OCI-LY7 (cell line): ENCODE results near the gene BSDC1.

Source experiments
- CTCF ChIP-seq: fragments of 200-600 bp; sonication (generic); conservative IDR thresholded peaks from 2 replicates; pipeline ENCODE4 v1.5.1; 2014; ENCODE audit warnings: mild to moderate bottlenecking, antibody characterized with exemption, low read length, moderate library complexity, mixed read lengths
- EZH2phosphoT487 ChIP-seq: fragments of 200-600 bp; sonication (generic); IDR thresholded peaks from 2 replicates; pipeline ENCODE4 v1.6.1; 2018; ENCODE audit warnings: low read depth, borderline replicate concordance, mild to moderate bottlenecking, mixed run types, antibody characterized with exemption, low read length, moderate library complexity, mixed read lengths

GRCh38 chr1:32332290-32333079 is 61.8 kb downstream of the BSDC1 start:
- TF ChIP-seq CTCF (no peak), EZH2phosphoT487 (no peak)
